Amygdala (tissue), 56 donors: Measurements from ENCODE around the gene SFXN1.
"Not testable (repeated sequence)": the region's sequence is repeated elsewhere in the genome, so short reads cannot be mapped to it uniquely, and the experiment has no call there.

Experiments used
- DNase-seq, 56 donors: peaks; one replicate each; lab custom pipeline; 2025; lab: John Stamatoyannopoulos, UW

The SFXN1 gene

DNA sequence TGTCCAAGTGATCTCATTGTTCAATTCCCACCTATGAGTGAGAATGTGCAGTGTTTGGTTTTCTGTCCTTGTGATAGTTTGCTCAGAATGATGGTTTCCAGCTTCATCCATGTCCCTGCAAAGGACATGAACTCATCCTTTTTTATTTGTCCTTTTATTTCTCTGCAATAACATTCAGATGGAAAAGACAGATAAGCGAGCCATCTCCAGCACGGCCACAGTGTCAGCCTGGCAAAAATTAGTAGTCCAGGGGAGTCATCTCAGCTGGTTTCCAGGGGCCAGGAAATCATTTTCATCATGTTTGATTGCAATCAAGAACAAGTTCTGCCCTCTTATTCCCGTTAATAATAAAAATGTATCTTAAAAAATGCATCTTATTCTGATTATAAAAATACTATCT is 57.0 kb downstream of the SFXN1 start:
- not testable (repeated sequence) for DNase-seq

DNA sequence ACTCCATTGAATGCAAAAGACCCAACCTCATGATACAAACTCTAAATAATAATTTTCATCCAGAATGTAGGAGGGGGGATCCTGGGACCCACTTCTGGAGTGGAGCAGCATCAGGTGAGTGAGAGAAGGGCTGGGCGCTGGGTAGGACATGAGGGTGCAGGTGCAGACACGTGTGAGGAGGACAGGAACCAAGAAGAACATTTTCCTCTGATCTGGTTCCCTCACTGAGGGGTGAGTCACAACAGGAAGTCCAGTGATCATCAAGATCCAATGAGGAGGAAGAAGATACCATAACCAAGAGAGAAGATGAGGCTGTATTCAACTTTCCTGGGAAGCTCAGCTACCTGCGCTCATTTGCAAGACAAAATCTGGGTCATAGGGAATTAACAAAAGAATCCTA is 57.4 kb downstream of the SFXN1 start:
- DNase-seq, result no peak

DNA sequence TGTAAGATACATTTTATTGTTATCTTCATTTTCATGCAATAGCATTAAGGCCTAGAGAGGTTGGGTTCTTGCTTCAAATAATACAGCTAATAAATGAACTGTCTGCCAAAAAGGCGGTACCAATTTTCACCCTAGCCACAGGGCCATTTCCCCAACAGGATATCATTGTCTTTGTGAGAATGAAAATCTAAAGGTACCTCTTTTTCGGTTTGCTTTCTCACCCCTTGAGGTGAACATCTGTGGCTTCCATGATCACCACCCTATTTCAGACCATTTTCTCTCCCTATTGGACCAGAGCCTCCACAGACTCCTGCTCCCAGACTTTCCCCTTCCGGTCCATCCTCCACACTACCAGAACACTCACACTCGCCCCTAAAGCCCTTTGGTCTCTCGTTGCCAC is 60.2 kb downstream of the SFXN1 start:
- DNase-seq, result no peak

DNA sequence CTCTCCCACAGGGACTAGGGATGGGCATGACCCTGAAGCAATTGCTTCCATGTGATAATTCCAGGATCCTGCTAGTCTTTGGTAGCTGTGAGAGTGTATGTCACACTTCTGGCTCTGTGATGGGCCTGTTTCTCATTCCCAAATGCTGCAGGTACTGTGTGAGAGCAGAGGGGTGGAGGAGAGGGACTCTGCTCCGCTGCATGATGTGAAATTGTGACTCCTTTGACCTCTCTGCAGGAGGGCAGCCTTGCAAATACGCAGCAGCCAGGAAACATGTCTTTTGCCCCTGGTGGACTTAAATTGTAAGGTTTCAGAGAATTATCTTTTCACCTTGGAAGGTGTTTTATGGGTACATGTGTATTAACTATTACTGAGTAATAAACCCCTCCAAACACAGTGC is 61.6 kb downstream of the SFXN1 start:
- DNase-seq, result no peak

DNA sequence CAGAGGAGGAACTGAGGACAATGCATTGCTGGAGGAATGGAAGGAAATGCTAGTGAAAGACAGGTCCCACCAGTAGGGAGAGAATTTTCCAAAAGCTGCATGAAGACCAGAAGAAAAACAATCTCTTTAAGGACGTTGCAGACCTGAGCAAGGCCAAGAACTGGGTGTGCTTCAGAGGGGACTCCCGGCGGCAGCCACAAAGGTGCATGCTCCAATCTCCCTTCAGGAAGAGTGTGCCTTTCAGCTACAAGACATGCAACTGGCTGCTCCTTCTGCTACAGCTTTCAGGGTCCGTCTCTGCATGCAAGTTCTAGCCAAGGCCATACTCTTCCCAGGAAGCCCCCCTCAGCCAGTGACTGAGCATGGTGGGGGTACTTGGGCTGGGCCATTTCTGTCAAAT is 62.9 kb downstream of the SFXN1 start:
- no peak for DNase-seq

DNA sequence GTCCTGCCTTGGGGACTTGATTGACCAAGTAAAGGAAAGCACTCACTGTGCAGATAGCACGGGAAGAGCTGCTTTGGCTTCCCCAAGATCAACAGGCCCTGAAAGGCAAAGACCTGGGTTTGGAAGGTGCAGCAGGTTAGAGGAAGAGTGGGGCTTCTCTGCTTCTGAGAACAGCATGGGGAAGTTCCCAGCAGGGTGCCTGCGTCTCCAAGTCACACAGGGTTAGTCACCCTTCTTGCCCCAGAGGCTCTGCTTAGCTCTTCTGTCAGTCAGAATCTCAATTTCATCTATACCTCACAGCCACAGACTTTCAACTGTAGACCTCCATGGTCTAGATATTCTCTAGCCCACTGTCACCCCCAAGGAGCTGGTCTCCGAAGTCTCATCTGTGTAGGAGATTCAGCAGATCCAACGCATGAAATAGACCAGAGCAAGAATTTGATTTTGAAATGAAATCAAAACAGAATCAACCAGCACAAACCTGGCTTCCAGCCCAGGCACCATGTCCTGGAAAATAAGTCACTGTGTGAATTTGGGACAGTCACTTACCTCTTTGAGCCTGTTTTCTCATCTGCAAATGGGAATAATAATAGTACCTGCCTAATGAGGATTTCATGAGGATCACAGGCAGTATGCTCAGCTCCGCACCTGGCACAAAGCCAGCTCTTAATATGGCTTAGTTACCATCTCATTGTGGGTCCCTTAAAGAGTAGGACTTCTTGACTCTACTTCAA is 64.0 kb downstream of the SFXN1 start:
- DNase-seq, result peak in 1 of 56 donors; percentile 9

DNA sequence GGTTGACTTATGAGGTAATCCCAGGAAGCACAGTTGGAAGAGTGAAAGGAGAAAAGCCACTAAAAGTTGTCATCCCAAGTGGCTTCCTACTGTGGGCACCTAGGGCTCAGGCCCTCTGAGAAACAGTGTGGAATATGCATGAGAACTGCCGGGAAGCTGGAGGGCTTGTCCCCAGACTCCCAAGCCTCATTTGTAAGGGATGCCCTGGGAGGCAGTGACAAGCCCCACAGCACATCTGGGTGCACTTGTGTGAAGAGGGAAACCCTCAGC is 64.5 kb downstream of the SFXN1 start:
- no peak for DNase-seq

DNA sequence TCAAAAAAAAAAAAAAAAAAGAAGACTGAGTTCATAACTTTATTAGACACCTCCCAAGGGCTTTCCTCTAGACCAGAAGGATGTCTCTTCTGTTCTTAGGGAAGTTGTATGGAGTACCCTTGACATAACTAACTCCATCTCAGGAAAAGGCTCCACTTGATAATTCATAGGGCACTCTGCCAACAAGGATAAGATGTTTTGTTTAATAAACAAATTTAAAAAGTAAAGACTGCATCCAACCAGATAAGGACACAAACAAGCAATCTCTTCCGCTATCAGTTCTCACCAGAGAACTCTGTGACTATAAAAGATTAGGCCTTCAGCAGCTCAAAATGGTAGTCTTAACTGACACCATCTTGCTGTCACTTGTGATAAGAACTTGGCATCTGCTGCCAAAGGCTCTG is 65.8 kb downstream of the SFXN1 start:
- no peak for DNase-seq

DNA sequence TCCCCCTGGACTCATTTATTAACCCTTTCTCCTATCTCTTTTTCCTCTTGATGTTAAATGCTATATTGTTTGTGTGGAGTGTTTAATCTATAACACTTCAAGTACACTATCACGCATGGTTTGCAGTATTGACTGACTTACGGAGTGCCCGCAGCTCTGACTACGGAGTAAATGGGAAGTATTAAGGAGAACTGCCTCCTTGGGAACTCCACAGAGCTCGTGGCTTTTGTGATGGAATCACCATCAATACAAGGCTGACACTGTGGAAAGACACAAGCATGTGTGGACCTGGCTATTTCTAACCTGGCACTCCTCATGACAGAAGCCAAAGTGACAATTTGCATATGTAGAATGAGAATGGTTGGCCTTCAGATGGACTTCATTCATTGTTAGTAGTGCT is 66.2 kb downstream of the SFXN1 start:
- DNase-seq, result no peak

DNA sequence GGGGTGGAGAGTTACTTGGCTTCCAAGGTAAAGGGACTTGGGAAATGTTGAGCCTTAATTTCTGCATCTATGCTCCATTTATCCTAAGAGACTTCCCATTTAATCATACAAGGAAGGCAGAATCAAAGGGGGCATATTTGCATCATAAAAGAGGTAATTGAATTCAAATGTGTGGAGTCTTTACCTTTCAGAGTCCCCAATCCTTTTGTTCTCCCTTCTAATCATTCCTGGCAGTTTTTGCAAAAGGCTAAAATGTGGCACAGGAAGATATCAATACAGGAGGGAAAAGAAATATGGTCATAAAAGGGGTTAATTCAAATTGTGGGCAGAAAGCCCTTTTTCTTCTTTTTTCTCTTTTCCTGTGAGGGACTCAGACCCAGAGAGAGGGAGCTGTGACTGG is 69.5 kb downstream of the SFXN1 start:
- no peak for DNase-seq

DNA sequence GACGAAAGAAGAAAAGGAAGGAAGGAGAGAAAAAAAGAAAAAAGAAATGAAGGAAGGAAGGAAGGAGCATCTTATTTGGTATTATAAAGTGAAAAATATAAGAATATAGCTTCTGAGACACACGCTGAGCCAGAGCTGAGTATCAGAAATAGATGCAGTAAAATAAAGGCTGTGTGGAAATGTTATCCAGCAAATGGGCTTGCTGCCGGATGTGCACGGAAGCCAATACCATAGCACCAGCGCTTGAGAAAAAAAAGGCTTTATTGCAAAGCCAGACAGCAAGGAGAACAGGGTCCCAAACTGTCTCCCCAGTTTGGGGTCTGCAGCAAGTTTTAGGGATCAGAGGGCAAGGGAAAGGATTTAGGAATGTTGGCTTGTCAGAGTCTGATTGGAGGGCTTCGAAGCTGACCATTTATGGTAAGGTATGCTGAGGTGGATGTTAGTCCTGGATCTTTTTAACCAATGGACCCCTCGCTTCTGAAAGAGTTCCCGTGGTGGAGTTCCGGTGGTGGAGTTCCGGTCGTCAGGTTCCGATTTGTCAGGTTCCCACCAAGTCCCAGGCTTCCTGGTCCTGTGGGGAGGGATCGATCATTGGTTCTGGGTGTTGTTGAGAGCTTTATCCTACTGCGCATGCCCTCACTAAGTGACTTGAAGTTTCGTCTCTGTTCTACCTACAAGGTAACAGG is 70.4 kb downstream of the SFXN1 start:
- peak in 1 of 56 donors; percentile 8 for DNase-seq

DNA sequence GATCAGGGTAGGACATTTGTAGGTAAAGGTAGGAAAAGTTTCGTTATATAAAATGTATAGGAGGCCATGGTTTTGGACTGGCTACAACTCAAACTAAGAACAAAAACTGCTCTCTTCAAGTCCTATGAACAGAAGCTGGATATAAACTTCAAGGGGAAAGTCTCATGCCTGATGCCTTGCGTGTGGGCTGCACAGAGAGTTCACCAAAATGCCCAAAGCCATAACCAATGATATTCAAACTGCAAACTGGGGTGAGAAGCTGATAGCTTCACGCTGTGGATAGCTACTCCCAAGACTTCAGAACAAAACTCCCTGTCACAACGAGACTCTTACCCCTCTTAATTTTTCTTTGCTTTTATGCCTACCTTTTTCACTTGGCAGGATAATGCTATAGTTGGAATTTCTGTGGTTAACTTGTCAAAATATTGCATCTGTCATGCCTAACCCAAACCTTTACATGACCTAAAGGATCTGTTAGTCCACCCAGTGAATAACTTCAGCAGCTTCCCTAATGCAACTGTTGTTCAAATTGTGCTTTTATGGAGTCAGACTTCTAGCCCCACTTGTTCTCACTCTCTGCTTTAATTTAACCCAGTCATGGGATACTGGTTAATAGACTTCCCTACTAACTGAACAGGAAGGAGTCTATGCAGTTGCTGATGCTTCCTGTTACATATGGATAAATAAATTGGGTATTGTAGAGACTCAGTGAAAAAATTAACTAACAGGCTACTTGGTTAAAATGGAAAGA is 71.9 kb downstream of the SFXN1 start:
- DNase-seq, result no peak

DNA sequence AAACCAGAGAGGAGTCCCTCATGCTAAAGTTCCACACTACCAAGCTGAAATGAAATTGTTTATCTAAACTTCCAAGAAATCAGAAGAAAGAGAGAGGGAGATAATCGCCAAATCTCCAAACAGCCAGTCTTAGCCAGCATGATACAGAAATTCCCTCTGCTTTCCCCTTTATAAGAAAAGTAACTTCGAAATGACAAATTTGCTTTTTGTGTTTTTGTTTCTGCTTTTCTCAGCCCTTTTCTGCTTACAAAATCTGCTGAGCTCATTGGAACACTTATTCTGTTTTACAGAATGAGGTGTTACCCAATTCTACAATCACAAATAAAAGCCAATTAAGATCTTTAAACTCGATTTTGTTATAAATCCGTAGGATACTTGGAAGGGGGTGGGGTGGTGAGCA is 72.9 kb downstream of the SFXN1 start:
- DNase-seq, result no peak

DNA sequence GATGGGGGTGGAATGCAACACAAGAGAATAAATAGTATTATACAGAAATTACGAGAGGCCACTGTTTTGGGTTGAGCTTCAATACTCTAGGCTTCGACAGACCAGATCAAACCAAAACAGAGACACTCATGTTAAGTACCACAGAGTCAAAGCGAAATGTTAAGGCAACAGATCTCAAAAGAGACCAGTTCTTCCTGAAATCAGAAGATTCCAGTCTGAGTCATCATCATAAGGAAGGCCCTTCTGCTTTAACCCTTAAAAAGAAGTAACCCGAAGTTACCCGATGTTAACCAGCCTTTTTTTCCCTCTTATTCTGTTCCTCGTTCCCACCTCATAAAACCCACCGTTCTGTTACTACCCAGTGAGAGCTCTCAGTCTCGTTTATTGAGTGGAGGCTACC is 75.9 kb downstream of the SFXN1 start:
- DNase-seq, result no peak

DNA sequence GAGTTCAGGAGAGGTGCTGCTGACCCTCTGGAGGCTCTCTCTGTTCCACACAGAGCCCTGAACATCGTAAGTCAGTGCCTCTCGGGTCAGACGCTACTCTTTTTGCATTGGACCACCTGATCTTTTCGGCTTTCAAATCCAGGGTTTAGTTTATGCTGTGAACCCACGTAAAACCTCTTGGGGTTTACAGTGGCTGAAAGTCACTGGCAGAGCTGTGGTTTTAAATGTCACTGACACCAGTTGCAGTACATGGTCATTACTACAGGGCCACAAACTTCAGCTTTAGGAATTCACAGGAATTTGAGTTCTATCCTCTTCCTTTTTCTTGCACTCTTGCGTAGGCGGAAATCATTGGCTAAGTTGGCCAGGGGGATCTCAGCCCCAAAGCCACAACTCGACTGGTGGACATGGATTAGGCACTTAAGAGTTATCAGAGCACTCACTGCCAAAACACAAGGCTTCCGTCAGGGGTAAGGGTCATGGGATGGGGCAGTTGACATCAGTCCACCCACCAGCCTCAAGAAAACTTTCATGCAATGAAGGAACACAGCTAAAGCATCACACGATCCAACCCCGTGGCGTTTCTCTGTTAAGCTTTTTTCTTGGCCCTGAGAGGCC is 76.9 kb downstream of the SFXN1 start:
- no peak for DNase-seq

DNA sequence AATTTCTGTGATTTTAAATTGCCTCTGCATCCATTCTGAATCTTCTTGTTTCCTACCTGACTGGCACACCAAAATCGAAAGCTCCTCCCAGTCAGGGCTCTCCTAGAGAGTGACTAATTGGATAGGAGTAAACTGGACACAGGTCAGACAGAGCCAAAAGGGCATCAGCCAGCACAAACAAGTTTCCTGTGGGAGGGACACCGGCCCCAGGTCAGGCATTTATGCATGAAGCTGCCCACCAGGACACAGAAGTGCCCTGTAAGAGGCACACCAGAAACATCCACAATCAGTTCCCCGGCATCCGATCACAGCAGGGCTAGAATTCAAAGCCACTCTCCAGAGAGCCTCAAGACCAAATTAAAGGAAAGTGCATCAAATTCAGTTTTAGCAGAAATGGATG is 78.4 kb downstream of the SFXN1 start:
- no peak for DNase-seq

DNA sequence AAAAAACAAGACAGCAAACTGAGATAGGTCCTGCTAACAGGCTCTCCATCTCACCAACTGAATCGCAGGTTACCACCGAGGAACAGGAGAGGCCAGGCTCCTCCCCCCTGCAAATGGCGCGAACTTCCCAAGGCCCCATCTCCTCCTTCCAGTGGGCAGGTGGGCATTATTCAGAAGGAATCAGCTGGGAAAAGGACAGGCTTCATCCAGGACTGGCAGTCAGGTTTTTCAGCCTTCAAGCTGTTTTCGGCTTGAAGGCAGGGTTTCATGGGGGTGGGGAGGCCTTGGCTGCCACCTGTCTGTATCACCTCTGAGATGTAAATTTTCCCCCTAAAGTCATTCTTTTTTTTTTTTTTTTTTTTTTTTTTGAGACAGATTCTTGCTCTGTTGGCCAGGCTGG is 79.4 kb downstream of the SFXN1 start:
- DNase-seq, result no peak

DNA sequence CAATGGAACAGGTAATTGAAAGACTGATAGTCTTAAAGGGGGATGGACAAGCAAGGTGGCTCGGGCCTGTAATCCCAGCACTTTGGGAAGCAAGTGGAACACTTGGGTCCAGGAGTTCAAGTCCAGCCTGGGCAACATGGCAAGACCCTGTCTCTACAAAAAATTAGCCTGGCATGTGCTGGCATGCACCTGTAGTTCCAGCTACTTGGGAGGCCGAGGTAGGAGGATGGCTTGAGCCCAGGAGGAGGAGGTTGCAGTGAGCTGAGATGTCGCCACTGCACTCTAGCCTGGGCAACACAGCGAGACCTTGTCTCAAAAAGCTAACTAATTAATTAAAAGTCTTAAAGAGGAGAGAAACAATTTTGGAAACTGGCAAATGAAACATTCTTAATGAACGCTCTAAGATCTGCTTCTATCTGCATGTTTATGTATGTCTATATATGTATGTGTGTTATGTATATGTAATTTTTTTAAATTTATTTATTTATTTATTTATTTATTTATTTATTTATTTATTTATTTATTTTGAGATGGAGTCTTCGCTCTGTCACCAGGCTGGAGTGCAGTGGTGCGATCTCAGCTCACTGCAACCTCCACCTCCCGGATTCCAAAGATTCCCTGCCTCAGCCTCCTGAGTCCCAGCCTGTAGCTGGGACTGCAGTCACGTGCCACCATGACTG is 80.6 kb downstream of the SFXN1 start:
- no peak for DNase-seq

DNA sequence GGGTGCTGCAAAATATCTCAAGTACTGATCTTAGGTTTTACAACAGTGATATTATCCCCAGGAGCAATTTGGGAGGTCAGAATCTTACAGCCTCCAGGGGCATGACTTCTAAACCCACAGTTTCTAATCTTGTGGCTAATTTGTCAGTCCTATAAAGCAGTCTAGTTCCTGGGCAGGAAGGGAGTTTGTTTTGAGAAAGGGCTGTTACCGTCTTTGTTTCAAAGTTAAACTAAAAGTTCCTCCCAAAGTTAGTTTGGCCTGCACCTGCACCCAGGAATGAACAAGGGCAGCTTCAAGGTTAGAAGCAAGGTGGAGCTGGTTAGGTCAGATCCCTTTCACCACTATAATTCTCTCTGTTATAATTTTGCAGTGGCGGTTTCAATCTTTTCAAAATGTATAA is 81.7 kb downstream of the SFXN1 start:
- no peak for DNase-seq

DNA sequence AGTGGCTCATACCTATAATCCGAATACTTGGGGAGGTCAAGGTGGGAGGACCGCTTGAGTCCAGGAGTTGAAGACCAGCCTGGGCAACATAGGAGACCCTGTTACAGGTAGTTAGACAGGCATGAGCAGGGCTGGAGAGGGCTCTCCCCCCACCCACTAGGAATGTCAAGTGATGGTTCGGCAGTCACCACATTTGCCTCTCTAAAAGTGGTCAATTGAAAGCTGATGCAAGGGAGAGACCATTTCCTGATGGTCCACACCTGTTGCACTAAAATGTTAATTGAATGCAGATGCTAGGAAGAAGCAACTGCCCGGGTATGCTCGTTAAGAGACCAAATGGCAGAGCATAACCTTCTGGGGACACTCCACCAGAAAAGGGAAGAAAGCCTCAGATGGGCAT is 82.7 kb downstream of the SFXN1 start:
- no peak for DNase-seq

DNA sequence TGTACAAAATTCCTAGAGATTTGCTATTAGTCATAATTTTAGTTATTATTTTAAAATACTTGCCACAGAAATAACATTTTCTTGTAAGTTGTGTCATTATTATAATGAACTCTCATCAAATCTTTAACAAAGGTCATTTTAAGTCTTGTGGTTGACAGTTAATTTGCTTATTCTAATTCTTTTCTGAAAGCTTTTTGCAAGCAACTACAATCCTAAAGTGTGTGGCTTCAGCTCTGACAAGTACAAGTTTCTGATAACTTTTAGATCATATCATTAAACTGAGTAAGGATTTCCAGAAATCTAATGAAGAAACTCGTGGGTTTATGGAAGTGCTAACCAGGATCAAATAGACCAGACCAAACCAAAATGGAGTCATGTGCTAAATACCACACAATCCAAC is 86.4 kb downstream of the SFXN1 start:
- DNase-seq, result no peak
